HG03439 (cell line): ENCODE measurements around the gene CADM2.
"Not testable (repeated sequence)": the region's sequence is repeated elsewhere in the genome, so short reads cannot be mapped to it uniquely, and the experiment has no call there.

ENCODE experiments used
- ATAC-seq: cut with Tn5 transposase; IDR thresholded peaks from one replicate; pipeline ENCODE4 v1.9.1; 2021; ENCODE audit warnings: mild to moderate bottlenecking, moderate library complexity; ENCODE audit not compliant: unreplicated experiment

CADM2 gene

DNA sequence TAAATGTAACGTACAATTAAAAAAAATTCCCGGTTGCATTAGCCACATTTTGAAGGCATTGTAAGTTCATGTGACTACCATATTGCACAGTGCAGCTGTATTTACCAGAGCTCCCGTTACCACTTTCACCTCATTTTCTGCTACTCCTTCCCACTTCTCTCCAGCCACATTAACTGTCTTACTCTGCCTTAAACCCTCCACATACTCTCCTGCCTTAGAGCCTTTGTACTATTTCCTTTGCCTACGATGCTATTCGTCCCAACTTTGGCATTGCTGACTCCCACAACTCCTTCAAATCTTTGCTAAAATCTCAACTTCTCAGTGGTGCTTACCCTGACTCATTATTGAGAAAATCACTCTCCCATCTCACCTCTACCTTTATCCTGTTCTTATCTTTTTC, 115.2 kb downstream of the CADM2 start:
- ATAC-seq = no peak

DNA sequence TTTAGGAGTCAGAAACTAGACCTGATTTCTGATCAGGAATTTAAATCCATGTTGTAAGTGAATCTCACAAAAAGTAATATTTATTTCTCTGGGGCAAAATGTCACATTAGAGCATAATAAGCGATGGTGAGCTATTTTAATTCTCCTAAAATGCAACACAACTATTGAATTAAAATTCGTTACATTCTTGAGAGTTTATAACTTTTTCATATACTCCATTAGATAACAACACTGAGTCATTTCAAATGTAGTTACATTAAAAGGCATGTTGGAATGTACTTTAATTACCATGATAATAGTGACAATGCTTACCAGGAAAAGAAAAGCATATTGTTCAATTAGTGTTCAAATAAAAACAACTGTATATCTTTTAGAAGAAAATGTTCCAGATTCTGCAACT, 116.9 kb downstream of the CADM2 start:
- ATAC-seq = no peak

DNA sequence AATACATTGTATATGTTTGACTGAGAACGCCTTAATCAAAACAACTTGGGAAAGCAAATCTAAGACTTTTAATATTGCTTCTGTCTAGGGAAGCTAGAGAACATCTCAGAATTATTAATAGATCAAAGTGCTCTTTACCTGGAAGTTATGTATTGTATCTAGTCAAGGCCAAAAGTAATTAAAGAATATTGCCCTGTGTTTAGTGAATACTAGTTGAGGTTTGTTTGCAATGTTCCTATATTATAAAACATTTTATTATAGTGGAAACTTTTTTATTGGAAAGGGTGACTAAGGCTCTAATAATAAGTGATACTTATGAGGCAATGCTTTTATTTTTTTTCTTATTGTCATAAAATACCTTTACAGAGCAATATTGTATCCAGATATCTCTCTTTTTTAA, 118.2 kb downstream of the CADM2 start:
- no peak for ATAC-seq

DNA sequence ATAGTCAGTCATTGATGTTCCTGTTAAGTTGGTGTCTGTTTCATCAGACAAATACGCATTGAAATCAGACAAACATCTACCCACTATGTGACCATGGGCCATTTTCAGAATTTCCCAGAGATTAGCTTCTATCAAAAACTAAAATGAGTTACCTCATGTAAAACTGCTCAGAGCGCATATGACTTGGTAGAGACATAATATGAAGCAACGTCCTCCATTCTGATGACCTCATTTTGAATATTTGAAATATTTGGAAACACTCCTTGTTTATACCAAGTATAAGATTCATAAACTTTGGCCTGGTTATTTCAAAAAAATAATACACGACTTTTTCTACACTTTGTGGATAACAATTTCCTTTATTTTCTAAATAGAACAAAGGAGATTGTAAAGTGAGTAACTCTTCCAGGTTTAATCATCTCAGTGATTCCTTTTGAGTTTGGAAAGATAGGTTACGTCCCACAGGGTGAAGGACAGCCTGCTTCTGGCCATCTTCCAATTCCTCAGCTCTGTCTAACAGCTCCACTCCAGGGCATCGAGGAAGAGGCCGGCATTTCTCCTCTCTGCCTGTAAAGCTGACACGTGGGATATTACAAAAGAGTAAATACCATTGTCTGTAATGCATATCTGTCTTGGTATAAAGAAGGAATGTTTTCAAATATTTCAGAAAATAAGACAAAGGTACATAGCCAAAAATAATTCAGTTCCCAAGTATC, 122.6 kb downstream of the CADM2 start:
- ATAC-seq = no peak

DNA sequence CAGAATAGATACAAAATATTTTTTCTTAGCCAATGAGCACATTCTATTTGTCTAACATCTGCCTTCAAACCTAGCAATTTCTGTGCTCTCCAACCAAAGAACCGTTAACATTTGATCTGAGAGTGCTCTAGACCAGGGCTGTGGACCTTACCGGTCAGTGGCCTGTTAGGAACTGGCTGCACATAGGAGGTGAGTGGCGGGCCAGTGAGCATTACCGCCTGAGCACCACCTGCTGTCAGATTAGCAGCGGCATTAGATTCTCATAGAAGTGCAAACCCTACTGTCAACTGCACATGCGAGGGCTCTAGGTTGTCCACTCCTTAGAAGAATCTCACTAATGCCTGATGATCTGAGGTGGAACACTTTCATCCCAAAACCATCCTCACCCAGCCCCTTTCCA, 131.7 kb downstream of the CADM2 start:
- no peak for ATAC-seq

DNA sequence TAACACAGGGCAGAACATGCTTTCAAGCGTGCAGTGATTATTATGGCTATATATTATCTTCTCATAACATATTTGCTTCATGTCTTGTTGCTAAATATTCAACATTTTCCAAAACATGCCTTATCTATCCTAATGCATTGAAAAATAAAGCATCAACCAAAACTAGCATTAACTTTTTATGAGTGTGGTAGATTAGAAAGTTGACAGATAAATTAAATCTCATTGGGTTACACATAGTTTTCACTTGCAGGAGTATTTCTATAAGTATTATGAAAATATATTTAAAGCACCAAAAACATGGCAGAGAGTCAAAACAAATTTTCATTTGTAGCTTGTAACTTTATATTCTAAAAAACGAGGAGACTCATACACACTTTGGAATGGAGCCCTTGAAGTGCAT, 141.5 kb downstream of the CADM2 start:
- no peak for ATAC-seq

DNA sequence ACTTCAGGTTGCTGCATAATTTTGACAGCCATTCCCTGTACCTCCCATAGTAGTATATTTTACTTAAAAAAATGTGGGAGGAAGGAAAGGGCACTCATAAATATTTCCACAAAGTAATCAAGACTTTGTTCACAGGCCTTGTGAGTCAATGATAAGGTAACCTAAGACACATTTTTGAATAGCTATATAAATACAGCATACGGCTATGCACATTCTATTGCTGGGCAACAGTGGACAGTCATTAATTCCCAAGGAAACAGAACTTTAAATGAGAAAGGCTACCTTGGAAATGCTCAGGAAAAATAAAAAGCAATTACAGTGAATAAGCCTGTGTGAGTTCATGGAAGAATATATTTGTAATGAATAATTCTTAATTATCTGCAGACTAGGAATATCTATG, 144.0 kb downstream of the CADM2 start:
- ATAC-seq = no peak

DNA sequence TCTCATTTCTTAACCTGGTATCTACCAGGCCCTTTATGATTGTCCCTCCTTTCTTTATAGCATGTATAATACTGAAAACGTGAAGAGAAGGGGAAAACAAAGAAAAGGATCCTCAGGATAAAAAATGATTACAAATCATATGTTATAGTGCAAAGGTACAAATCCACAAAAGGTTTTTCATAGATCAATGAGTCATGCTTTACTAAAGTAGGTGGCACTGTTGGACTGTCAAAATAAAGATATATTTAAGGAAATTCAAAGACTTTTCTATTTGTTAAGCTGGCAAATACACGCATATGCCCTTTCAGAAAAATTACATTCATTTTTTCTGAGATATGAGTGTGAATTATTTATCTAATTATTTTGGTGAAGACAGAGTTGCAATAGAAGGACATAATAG, 151.6 kb downstream of the CADM2 start:
- ATAC-seq = no peak

DNA sequence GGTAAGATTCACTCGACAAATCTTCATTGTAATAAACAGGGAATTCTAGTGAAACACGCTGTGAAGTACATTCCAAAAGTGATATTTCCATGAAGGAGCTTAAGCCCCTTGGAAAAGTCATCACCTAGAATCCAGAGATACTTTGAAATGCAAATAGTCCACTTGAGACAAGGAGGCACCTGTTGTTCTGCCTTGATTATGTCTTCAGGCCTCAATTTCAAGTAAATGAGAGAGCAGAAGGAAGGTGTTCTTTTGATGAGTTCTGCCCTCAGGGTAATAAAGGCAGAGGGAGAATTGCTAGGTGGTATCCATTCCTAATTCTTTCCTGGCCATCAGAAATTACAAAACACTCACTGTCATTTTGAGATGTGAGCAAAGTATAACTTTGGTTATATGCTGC, 162.1 kb downstream of the CADM2 start:
- no peak for ATAC-seq

DNA sequence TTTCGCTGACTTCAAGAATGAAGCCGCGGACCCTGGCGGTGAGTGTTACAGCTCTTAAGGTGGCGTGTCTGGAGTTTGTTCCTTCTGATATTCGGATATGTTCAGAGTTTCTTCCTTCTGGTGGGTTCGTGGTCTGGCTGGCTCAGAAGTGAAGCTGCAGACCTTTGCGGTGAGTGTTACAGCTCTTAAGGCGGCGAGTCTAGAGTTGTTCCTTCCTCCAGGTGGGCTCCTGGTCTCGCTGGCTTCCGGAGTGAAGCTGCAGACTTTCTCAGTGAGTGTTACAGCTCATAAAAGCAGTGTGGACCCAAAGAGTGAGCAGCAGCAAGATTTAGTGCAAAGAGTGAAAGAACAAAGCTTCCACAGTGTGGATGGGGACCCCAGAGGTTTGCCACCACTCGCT, 174.1 kb downstream of the CADM2 start:
- not testable (repeated sequence) for ATAC-seq

DNA sequence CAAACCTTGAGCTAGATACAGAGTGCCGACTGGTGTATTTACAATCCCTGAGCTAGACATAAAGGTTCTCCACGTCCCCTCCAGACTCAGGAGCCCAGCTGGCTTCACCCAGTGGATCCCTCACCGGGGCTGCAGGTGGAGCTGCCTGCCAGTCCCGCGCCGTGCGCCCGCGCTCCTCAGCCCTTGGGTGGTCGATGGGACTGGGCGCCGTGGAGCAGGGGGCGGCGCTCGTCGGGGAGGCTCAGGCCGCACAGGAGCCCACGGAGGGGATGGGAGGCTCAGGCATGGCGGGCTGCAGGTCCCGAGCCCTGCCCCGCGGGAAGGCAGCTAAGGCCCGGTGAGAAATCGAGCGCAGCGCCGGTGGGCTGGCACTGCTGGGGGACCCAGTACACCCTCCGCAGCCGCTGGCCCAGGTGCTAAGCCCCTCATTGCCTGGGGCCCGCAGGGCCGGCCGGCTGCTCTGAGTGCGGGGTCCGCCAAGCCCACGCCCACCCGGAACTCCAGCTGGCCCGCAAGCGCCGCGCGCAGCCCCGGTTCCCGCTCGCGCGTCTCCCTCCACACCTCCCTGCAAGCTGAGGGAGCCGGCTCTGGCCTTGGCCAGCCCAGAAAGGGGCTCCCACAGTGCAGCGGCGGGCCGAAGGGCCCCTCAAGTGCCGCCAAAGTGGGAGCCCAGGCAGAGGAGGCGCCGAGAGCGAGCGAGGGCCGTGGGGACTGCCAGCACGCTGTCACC, 175.1 kb downstream of the CADM2 start:
- not testable (repeated sequence) for ATAC-seq

DNA sequence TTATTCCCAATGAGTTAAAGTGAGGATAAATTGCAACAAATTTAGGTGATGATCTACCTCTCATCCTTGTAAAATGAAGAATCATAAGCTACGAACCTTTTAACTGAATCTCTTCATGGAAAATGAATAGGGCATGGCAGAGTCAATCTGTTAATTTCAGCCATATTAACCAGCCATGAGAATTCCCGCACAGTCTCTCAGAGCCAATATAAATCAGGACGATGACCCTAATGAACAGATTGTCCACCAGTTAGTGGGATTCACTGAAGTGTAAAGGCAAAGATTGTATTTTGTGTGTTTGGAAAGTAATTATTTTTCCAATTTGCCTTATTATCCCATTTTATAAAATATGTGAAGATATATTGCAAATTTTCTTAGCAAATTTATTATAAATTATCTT, 183.8 kb downstream of the CADM2 start:
- ATAC-seq = no peak

DNA sequence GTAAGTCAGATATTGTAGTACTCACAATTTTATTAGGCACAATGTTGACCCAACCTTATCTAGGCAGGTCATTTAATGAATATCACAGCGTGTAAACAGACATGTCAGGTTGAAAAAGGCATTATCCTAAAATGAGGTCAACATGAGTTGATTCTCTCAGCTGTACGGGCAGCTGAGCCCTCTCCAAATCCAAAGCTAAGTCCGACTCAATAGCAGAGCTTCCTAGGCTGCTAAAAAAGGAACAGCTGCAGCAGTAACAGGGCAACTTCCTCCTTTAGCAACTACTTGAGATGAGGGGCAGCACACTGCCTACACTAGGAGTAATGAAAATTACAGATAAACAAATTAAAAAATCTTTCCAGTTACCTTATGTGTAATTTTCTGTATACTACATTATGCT, 189.2 kb downstream of the CADM2 start:
- no peak for ATAC-seq

DNA sequence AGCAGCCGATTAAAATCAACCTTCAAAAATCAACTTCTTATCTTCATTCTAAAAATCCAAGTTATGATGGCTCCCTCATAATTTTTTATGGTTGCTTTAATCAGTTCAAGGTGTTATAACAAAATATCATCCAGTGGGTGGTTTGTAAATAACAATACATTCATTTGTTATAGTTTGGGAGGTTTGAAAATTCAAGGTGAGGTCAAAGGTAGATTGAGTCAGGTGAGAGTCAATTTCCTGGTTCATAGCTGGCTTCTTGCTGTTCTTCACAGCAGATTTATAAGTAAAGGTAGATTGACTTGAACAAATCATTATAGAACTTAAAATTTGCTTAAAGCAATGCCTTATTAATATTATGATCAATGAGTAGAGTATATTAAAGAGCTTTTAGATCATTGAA, 192.8 kb downstream of the CADM2 start:
- ATAC-seq = no peak

DNA sequence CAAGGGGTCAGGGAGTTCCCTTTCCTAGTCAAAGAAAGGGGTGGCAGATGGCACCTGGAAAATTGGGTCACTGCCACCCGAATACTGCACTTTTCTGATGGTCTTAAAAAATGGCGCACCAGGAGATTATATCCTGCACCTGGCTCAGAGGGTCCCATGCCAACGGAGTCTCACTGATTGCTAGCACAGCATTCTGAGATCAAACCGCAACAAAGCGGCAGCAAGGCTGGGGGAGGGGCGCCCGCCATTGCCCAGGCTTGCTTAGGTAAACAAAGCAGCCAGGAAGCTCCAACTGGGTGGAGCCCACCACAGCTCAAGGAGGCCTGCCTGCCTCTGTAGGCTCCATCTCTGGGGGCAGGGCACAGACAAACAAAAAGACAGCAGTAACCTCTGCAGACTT, 194.5 kb downstream of the CADM2 start:
- ATAC-seq = not testable (repeated sequence)

DNA sequence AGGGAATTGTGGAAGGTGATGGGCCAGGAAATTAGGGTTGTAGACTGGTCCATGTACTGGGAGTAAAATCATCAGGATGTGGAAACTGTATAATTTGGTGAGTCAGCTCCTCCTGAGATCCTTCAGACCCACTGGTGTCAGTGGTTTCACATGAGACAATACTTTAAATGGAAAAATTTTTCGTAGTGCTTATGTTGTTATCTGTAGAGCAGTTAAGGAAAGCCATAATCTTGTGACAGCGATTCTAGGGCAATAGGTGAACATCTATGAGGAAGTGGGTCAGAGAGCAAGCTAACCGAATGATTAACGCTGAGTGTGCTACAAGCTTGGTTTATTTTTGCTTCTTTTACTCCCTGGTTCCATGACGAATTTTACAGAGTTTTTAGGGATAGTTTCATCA, 200.6 kb downstream of the CADM2 start:
- ATAC-seq = no peak

DNA sequence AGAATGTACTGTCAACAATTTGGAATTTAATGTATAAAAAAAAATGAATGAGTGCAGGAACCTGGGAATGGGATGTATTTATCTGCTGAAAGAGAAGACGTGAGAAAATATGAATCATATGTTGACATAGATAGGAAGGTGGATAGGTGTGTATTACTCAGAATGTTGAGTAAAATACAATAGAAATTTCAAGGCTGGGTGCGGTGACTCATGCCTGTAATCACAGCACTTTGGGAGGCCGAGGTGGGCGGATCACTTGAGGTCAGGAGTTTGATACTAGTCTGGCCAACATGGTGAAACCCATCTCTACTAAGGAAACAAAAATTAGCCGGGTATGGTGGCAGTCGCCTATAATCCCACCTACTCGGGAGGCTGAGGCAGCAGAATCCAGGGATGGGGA, 202.8 kb downstream of the CADM2 start:
- ATAC-seq = no peak

DNA sequence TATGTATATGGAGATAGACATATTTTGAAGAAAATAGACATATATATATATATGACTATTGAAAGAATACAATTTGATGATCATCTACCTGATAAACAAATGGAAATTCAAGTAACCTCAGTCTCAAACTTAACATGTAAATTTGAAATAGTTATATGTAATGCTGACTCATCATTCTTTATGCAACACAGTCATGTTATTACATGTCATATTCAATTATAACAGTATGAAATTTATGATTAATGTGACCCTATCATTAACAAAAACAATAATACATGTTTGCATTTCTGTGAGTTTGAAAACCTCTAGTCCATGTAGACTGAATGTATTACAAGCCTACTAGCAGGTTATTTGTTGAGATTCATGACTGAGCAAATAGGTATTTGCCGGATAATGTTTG, 204.1 kb downstream of the CADM2 start:
- ATAC-seq = no peak

DNA sequence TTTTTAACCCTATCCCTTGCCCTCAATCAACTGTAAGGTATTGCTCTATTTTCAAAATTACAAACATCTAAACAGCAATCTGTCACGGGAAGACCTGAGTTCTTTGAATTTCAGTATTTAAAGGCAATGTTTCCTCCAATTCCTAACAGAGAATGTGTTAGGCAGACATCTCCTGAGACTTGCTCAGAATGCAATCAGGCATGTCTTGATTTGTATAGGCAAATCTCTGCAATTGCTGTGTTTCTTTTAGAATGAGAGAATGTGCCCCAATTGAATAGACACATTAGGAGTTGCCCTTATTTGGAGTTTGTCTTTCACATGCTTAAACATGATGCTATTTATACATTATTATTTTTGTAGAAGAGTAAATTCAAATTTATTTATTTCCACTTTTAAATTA, 205.6 kb downstream of the CADM2 start:
- ATAC-seq = no peak

DNA sequence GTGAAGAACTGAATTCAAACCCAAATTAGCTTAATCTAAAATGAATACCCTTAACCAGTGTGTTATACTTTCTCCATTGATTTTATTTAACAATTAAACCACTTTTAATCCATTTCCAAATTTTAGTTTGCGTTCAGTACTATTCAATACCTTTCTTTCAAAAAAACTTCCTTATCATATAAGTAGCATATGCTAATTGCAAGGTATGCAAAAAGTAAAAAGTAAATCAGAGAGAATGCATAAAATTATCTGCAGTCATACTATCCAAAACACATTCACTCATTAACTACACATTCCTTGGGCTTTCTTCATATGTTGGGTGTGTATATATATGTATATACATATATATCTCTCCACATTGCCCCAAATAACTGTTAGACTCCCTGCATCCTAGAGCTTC, 208.8 kb downstream of the CADM2 start:
- ATAC-seq = no peak

DNA sequence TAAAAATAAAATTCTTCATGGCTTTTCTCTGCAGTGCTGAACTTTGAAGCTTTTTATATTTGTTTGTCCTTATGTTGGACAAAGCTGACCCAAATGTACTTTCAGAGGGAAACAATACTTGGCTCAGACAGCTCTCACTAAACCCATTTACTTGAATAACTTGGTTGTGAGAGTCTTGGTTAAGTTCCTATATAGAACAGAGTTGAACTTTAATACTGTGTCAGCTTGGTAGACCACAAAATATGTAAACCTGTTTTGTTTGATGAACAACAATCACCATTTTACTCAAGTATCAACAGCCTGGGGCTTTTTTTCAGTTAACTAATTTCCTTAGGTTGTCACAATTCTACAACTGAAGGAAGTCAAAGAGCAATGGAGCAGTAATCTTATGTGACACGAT, 211.9 kb downstream of the CADM2 start:
- no peak for ATAC-seq

DNA sequence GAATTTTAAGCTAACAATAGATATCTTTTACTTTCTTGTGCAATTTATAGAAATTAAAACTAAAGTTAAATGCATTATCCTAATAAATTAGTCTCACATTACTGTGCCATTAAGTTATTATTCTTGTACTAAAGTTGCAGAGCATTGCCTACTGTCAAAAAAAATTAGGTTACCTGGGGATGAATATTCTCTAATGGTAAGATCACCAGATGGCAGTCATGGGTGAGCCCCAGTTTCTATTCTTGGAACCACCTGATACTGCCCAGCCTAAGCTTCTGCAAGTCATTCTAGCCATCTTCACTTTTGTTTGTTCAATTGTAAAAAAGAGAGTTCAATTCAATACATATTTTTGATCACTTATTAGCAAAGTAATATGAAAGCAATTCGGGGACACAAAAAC, 213.2 kb downstream of the CADM2 start:
- no peak for ATAC-seq

DNA sequence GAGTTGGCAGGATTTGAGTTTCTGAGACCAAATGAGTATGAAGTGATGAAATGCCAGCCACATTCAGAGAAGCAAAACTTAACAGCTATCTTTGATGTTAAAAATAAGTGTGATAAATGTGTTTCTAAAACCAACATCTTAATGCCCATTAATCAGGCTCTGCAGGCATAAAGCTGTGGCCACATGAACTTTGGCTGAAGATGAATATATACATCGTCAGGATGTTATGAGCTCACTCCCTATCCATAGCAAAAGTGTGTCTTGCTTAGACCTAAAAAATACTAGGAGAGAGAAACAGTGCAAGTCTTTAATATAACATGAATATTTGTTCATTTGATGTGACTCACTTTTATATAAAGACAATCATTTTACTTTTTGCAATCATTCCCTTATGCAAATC, 218.0 kb downstream of the CADM2 start:
- ATAC-seq = no peak
